Fibroblast of lung (primary cell): ENCODE measurements around the gene CCDC85A. TPM values are rescaled to one million over a fixed set of nuclear protein-coding genes. Genes with fewer than 3 reads are reported as not detected.

Source experiments
- DNase-seq, 2 donors: peaks; one replicate each; pipeline versions ENCODE4 v3.0.0 to v3.0.0-alpha.2; 2010; ENCODE audit warnings: low read depth in 2 of 2
- H2AFZ ChIP-seq: 2 replicates; pipeline ENCODE4 v1.5.1; 2012; ENCODE audit warnings: low read length, control low read depth, inconsistent platforms
- H3K27ac ChIP-seq: 2 replicates; pipeline ENCODE4 v1.5.1; 2011; ENCODE audit warnings: low read length, control low read depth; ENCODE audit not compliant: insufficient read depth
- H3K27me3 ChIP-seq: 2 replicates; pipeline ENCODE4 v1.5.1; 2011; ENCODE audit warnings: mild to moderate bottlenecking, low read length; ENCODE audit not compliant: control insufficient read depth, insufficient read depth
- H3K36me3 ChIP-seq: 2 replicates; pipeline ENCODE4 v1.5.1; 2011; ENCODE audit warnings: low read length; ENCODE audit not compliant: control insufficient read depth, insufficient read depth
- H3K4me1 ChIP-seq: 2 replicates; pipeline ENCODE4 v1.5.1; 2011; ENCODE audit warnings: low read length; ENCODE audit not compliant: control insufficient read depth, insufficient read depth; ENCODE audit errors: extremely low read depth
- H3K4me2 ChIP-seq: 2 replicates; pipeline ENCODE4 v1.5.1; 2011; ENCODE audit warnings: low read length, control low read depth; ENCODE audit not compliant: insufficient read depth; ENCODE audit errors: extremely low read depth
- H3K4me3 ChIP-seq, 4 experiments: fragments of 200-600 bp in 1 of 4; sonication (generic) in 1 of 4; replicated peaks in 1 of 4; 2 replicates each; pipeline ENCODE4 v1.5.1; 2011 to 2016; ENCODE audit warnings: low read length in 4 of 4, low read depth in 3 of 4, mild to moderate bottlenecking in 3 of 4, control low read depth in 2 of 4, inconsistent platforms in 1 of 4, mixed read lengths in 1 of 4; ENCODE audit not compliant: insufficient read depth in 1 of 4; ENCODE audit errors: control extremely low read depth in 1 of 4
- H3K79me2 ChIP-seq: 2 replicates; pipeline ENCODE4 v1.5.1; 2012; ENCODE audit warnings: mild to moderate bottlenecking, low read length, inconsistent platforms; ENCODE audit not compliant: control insufficient read depth, insufficient read depth
- H3K9ac ChIP-seq: 2 replicates; pipeline ENCODE4 v1.5.1; 2011; ENCODE audit warnings: mild to moderate bottlenecking, low read length, control low read depth; ENCODE audit not compliant: insufficient read depth
- H3K9me3 ChIP-seq: 2 replicates; pipeline ENCODE4 v1.5.1; 2012; ENCODE audit warnings: low read depth, low read length; ENCODE audit not compliant: control insufficient read depth, insufficient read depth
- H4K20me1 ChIP-seq: 2 replicates; pipeline ENCODE4 v1.5.1; 2011; ENCODE audit warnings: low read length; ENCODE audit not compliant: control insufficient read depth, insufficient read depth; ENCODE audit errors: extremely low read depth
- CTCF ChIP-seq, 2 donors: IDR thresholded peaks in 1 of 2; conservative IDR thresholded peaks in 1 of 2; 1 replicate in 1 of 2; 2 replicates in 1 of 2; pipeline ENCODE4 v1.5.1; 2011 to 2012; ENCODE audit warnings: low read length in 2 of 2, control low read depth in 1 of 2, inconsistent platforms in 1 of 2, low read depth in 1 of 2, mild to moderate bottlenecking in 1 of 2
- EZH2 ChIP-seq: IDR thresholded peaks from 2 replicates; pipeline ENCODE4 v1.5.1; 2012; ENCODE audit warnings: low read length, control low read depth, mild to moderate bottlenecking; ENCODE audit errors: missing control alignments
- polyA plus RNA-seq, 2 donors: library from polyadenylated mRNA; depleted of rRNA in 1 of 2; stranded (reverse) in 1 of 2; unstranded in 1 of 2; fragments of >200 nt; gene quantifications; 2 replicates each; pipeline ENCODE4 v1.2.1, GENCODE V29; 2011 to 2012; ENCODE audit warnings: missing spikeins in 1 of 2
- total RNA-seq: library from RNA; depleted of rRNA; stranded (reverse); fragments of >200 nt; gene quantifications from 2 replicates; pipeline ENCODE4 v1.2.1, GENCODE V29; 2014

The CCDC85A gene
- total and polyA plus RNA-seq, 2 donors (not counting 1 experiment from before 2014, with no cell fraction given) = 0.03 TPM; not detected in 1

GRCh38 chr2:56195563-56195962 is 11.8 kb downstream of the CCDC85A start:
- Histone ChIP-seq H4K20me1 (no peaks in the 10 kb centered on the region), H3K79me2 (no peaks in the 10 kb centered on the region), H3K9ac (no peak overlapping the region), H3K4me3 (no peak overlapping the region), H3K9me3 (no peaks in the 10 kb centered on the region), H2AFZ (no peak overlapping the region), H3K36me3 (no peaks in the 10 kb centered on the region), H3K27me3 (no peaks in the 10 kb centered on the region), H3K4me1 (no peaks in the 10 kb centered on the region), H3K27ac (no peak overlapping the region), H3K4me2 (no peak overlapping the region)
- DNase-seq = peak in 1 of 2 donors; percentile 50
- TF ChIP-seq CTCF (conservative IDR thresholded peaks at IDR 0.05 in 1 of 2, IDR thresholded peaks at IDR 0.05 in 1 of 2; ENCODE audit: low read depth in 1 of 2, low read length in 2 of 2) (no peak), EZH2 (no peak)

DNA sequence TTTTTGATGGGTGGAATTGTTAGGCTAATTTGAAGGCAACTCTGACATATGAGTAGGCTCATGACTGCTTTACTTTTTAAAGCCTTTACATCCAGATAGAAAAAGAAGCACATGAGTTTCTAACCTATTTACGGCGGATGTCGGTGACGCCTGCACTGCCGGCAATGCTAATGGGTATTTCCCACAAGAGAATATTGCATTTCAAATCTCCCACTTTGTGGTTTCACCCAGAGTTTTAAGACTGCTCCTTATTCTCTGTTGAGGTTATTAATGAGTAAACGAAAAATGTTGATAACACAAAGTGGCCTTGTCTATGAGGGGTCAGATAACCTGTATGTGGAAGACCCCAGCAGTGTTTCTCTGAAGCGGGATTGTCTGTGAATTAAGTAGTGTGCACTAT is 14.0 kb downstream of the CCDC85A start:
- Histone ChIP-seq H3K9me3 (no peaks in the 10 kb centered on the region), H3K36me3 (no peaks in the 10 kb centered on the region), H3K9ac (no peak overlapping the region), H4K20me1 (no peaks in the 10 kb centered on the region), H3K4me2 (no peak overlapping the region), H3K79me2 (no peaks in the 10 kb centered on the region), H3K4me3 (no peak overlapping the region), H3K27me3 (no peaks in the 10 kb centered on the region), H3K27ac (no peak overlapping the region), H3K4me1 (no peaks in the 10 kb centered on the region), H2AFZ (no peak overlapping the region)
- TF ChIP-seq CTCF (conservative IDR thresholded peaks at IDR 0.05 in 1 of 2, IDR thresholded peaks at IDR 0.05 in 1 of 2; ENCODE audit: low read depth in 1 of 2, low read length in 2 of 2) = no peak
- DNase-seq = no peak

DNA sequence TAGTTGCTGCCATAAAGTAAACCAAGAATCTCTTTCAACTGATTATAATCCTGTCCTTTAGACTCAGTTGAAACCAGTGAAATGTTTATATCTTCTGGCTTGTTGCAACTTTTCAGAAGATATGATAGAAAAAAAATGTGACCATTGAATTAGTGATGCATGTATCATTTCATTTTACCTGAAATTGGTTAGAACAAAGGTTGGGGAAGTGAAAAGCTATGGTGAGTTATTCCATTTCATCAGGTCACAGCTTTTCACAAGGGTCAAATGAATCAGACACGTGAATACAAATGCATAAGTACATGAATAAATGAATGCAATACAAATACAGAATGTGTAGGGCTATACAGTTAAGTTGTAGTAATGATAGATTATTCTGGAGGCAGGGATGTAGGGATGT is 15.1 kb downstream of the CCDC85A start:
- Histone ChIP-seq H3K4me1 (no peaks in the 10 kb centered on the region), H3K9me3 (no peaks in the 10 kb centered on the region), H3K4me2 (no peak overlapping the region), H3K27ac (no peak overlapping the region), H2AFZ (no peak overlapping the region), H3K4me3 (no peak overlapping the region), H3K9ac (no peak overlapping the region), H4K20me1 (no peaks in the 10 kb centered on the region), H3K79me2 (no peaks in the 10 kb centered on the region), H3K36me3 (no peaks in the 10 kb centered on the region), H3K27me3 (no peaks in the 10 kb centered on the region)
- no peak for TF ChIP-seq EZH2
- TF ChIP-seq CTCF (conservative IDR thresholded peaks at IDR 0.05 in 1 of 2, IDR thresholded peaks at IDR 0.05 in 1 of 2; ENCODE audit: low read depth in 1 of 2, low read length in 2 of 2) = no peak
- no peak for DNase-seq
